Hepatocyte (in vitro differentiated cells): ENCODE measurements around the gene DSCAM.

Experiments
- EZH2 ChIP-seq: fragments of 200-600 bp; sonication (generic); IDR thresholded peaks from 2 replicates; pipeline ENCODE4 v1.6.1; 2016; ENCODE audit warnings: antibody characterized with exemption, mild to moderate bottlenecking, borderline replicate concordance
- TF ChIP-seq, protein P1 (sequence below): fragments of 200-600 bp; sonication (generic); IDR thresholded peaks from 2 replicates; pipeline ENCODE4 v1.5.1; 2016; ENCODE audit warnings: antibody characterized with exemption, mild to moderate bottlenecking; ENCODE audit not compliant: poor library complexity

DNA sequence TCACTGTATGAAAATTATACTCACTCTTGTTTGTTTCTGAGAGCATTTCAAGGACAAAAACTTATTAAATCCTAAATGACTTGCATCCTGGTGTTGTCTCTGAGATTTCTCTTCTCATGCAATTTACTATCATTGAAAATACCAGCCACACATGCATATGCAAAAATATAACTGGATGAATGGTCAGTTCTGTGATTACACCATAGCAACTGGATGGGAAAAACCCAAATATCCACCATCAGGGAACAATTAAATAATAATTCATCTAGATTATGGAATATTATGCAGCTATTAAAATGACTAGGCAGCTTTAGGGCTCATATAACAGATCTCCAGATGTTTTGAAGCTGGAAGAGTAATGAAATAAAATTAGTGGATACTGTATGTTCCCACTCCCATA lies 11.6 kb upstream of the DSCAM start:
- TF ChIP-seq, protein P1, sequence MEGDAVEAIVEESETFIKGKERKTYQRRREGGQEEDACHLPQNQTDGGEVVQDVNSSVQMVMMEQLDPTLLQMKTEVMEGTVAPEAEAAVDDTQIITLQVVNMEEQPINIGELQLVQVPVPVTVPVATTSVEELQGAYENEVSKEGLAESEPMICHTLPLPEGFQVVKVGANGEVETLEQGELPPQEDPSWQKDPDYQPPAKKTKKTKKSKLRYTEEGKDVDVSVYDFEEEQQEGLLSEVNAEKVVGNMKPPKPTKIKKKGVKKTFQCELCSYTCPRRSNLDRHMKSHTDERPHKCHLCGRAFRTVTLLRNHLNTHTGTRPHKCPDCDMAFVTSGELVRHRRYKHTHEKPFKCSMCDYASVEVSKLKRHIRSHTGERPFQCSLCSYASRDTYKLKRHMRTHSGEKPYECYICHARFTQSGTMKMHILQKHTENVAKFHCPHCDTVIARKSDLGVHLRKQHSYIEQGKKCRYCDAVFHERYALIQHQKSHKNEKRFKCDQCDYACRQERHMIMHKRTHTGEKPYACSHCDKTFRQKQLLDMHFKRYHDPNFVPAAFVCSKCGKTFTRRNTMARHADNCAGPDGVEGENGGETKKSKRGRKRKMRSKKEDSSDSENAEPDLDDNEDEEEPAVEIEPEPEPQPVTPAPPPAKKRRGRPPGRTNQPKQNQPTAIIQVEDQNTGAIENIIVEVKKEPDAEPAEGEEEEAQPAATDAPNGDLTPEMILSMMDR, result no peak
- TF ChIP-seq EZH2, result no peak
